MM.1S (cell line): ENCODE results near the gene TLK1.

ENCODE experiments used
- DNase-seq: peaks from one replicate; pipeline ENCODE4 v3.0.0-alpha.2; 2015
- H2AFZ ChIP-seq: fragments of 300-600 bp; sonication (generic); 2 replicates; pipeline ENCODE4 v1.6.0; 2016; ENCODE audit warnings: antibody characterized with exemption, low read length
- H3F3A ChIP-seq: fragments of 300-600 bp; sonication (generic); 2 replicates; pipeline ENCODE4 v1.6.1; 2016; ENCODE audit warnings: mild to moderate bottlenecking, antibody characterized with exemption, low read length, moderate library complexity, mixed read lengths; ENCODE audit not compliant: insufficient read depth
- H3K27ac ChIP-seq: fragments of 300-600 bp; sonication (generic); 2 replicates; pipeline ENCODE4 v1.5.1; 2016; ENCODE audit warnings: mild to moderate bottlenecking, low read length
- H3K27me3 ChIP-seq: fragments of 300-600 bp; sonication (generic); replicated peaks from 2 replicates; pipeline ENCODE4 v1.6.0; 2016; ENCODE audit warnings: low read length; ENCODE audit not compliant: insufficient read depth
- H3K36me3 ChIP-seq: fragments of 300-600 bp; sonication (generic); replicated peaks from 2 replicates; pipeline ENCODE4 v1.6.1; 2016; ENCODE audit warnings: mild to moderate bottlenecking, low read length, mixed read lengths; ENCODE audit not compliant: insufficient read depth
- H3K4me1 ChIP-seq: fragments of 300-600 bp; sonication (generic); 2 replicates; pipeline ENCODE4 v1.6.1; 2016; ENCODE audit warnings: low read length, mixed read lengths
- H3K4me2 ChIP-seq: fragments of 300-600 bp; sonication (generic); 2 replicates; pipeline ENCODE4 v1.6.0; 2016; ENCODE audit warnings: low read depth, low read length
- H3K4me3 ChIP-seq: fragments of 300-600 bp; sonication (generic); 2 replicates; pipeline ENCODE4 v1.5.1; 2016; ENCODE audit warnings: low read length, mixed read lengths
- H3K79me2 ChIP-seq: fragments of 300-600 bp; sonication (generic); 2 replicates; pipeline ENCODE4 v1.6.1; 2016; ENCODE audit warnings: mixed run types, low read length, mixed read lengths
- H3K9ac ChIP-seq: fragments of 300-600 bp; sonication (generic); 2 replicates; pipeline ENCODE4 v1.6.1; 2016; ENCODE audit warnings: low read length, mixed read lengths
- H3K9me2 ChIP-seq: fragments of 300-600 bp; sonication (generic); replicated peaks from 2 replicates; pipeline ENCODE4 v1.6.1; 2016; ENCODE audit warnings: mild to moderate bottlenecking, low read length, mixed read lengths; ENCODE audit not compliant: insufficient read depth
- H3K9me3 ChIP-seq: fragments of 300-600 bp; sonication (generic); replicated peaks from 2 replicates; pipeline ENCODE4 v1.6.1; 2016; ENCODE audit warnings: mild to moderate bottlenecking, low read length, mixed read lengths; ENCODE audit not compliant: insufficient read depth
- H4K20me1 ChIP-seq: fragments of 300-600 bp; sonication (generic); 2 replicates; pipeline ENCODE4 v1.6.1; 2016; ENCODE audit warnings: mild to moderate bottlenecking, low read length, moderate library complexity, mixed read lengths; ENCODE audit not compliant: insufficient read depth
- EZH2 ChIP-seq: fragments of 300-600 bp; sonication (generic); optimal IDR thresholded peaks from 2 replicates; pipeline ENCODE3; 2017; ENCODE audit warnings: low read depth, mild to moderate bottlenecking, antibody characterized with exemption, low read length, mixed read lengths
- EZH2phosphoT487 ChIP-seq: fragments of 300-600 bp; sonication (generic); IDR thresholded peaks from 2 replicates; pipeline ENCODE4 v1.6.1; 2018; ENCODE audit warnings: antibody characterized with exemption, low read length
- TF ChIP-seq, protein P1 (sequence below): fragments of 300-600 bp; sonication (generic); IDR thresholded peaks from 2 replicates; pipeline ENCODE4 v1.5.1; 2016; ENCODE audit warnings: antibody characterized with exemption, low read length, mixed read lengths

The TLK1 gene

DNA sequence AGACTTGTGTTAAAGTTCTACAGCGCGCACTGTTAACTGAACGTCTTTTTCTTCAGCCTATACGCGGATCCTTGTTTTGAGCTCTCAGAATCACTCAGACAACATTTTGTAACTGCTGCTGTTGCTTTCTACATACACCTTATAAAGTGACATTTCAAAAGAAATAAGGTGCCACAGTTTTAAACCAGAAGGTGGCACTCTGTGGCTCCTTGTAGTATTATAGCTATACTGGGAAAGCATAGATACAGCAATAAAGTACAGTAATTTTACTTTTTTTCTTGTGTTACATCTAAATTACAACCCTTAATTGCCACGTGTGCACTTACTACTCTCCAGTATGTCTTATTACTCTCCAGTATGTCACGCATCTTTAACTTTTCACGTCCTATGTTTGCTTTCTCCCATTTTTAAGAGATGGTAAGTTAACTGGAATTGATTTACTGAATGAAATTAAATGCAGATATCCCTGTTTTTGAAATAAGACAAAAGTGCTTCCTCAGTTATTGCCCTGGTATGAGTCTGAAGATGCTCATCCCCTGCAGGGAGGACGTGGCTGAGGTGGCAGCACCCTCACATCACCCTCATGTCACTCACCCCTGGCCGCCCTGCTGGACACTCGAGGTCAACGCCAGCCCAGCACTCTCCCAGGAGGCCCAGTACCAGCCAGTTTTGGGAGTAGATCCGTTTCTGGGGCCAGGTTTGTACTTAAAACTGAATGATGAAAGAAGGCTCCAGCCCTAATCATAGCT lies 193.9 kb downstream of the TLK1 start:
- Histone ChIP-seq H3K27ac (no peak overlapping the region), H3K9me3 (no peaks in the 10 kb centered on the region), H3K4me2 (no peak overlapping the region), H3K27me3 (no peaks in the 10 kb centered on the region), H3K9me2 (no peaks in the 10 kb centered on the region), H2AFZ (no peak overlapping the region), H3K4me1 (no peaks in the 10 kb centered on the region), H4K20me1 (no peaks in the 10 kb centered on the region), H3K79me2 (no peaks in the 10 kb centered on the region), H3K4me3 (no peak overlapping the region), H3K36me3 (peaks cover 24% of the 10 kb centered on the region), H3K9ac (no peak overlapping the region), H3F3A (no peaks in the 10 kb centered on the region)
- DNase-seq: no peak
- TF ChIP-seq EZH2phosphoT487 (no peak), EZH2 (no peak)
- TF ChIP-seq, protein P1, sequence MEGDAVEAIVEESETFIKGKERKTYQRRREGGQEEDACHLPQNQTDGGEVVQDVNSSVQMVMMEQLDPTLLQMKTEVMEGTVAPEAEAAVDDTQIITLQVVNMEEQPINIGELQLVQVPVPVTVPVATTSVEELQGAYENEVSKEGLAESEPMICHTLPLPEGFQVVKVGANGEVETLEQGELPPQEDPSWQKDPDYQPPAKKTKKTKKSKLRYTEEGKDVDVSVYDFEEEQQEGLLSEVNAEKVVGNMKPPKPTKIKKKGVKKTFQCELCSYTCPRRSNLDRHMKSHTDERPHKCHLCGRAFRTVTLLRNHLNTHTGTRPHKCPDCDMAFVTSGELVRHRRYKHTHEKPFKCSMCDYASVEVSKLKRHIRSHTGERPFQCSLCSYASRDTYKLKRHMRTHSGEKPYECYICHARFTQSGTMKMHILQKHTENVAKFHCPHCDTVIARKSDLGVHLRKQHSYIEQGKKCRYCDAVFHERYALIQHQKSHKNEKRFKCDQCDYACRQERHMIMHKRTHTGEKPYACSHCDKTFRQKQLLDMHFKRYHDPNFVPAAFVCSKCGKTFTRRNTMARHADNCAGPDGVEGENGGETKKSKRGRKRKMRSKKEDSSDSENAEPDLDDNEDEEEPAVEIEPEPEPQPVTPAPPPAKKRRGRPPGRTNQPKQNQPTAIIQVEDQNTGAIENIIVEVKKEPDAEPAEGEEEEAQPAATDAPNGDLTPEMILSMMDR: 0 out of 2 replicates have a peak, but pooled peaks have one; percentile 12

DNA sequence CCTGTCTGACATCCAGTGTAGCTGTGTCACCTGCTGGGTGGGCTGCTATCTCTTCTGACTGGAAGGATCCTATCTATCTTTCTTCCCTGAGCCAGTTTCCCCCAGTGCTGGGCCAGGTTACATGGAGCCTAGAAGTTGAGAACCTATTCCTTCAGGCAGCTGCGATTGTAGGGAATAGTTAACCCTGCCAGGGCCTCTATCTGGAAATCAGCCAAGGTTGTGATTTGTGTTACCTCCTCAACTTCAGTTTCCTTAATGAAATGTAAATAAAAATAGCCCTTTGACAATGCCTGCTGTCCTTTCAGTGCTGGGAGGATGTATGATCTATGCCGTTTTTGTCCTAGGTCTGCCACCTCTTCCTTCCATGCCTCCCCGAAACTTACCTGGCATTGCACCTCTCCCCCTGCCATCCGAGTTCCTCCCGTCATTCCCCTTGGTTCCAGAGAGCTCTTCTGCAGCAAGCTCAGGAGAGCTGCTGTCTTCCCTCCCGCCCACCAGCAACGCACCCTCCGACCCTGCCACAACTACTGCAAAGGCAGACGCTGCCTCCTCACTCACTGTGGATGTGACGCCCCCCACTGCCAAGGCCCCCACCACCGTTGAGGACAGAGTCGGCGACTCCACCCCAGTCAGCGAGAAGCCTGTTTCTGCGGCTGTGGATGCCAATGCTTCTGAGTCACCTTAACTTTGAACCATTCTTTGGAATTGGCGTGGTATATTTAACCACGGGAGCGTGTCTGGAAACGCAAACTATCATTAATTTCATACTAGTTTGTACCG lies 195.1 kb downstream of the TLK1 start:
- Histone ChIP-seq H3K4me3 (no peak overlapping the region), H3K4me2 (no peak overlapping the region), H3K27ac (no peak overlapping the region), H3K4me1 (no peaks in the 10 kb centered on the region), H3K36me3 (peaks cover 28% of the 10 kb centered on the region), H3K79me2 (no peaks in the 10 kb centered on the region), H2AFZ (no peak overlapping the region), H3F3A (no peaks in the 10 kb centered on the region), H3K9ac (no peak overlapping the region), H3K27me3 (no peaks in the 10 kb centered on the region), H3K9me3 (no peaks in the 10 kb centered on the region), H4K20me1 (no peaks in the 10 kb centered on the region), H3K9me2 (no peaks in the 10 kb centered on the region)
- TF ChIP-seq, protein P1: no peak
- no peak for TF ChIP-seq EZH2phosphoT487
- TF ChIP-seq EZH2: no peak
- DNase-seq: no peak

DNA sequence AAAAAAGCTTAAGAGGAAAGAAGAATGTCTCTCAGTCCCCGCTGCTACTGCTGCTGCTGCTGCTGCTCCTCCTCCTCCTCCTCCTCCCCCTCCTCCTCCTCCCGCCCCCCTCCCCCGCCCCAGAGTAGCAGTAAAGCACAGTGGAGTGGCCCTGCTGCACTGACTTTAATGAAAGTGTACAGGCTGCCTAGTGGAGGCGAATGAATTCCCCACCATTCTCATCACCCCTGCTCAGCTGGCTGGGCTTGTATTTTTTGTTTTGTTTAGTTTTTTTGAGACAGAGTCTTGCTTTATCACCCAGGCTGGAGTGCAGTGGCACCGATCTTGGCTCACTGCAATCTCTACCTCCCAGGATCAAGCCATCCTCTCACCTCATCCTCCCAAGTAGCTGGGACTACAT lies 197.3 kb downstream of the TLK1 start:
- Histone ChIP-seq H3K27ac (no peak overlapping the region), H3K4me3 (no peak overlapping the region), H3K4me1 (no peaks in the 10 kb centered on the region), H3K36me3 (peaks cover 31% of the 10 kb centered on the region), H3K9me3 (no peaks in the 10 kb centered on the region), H2AFZ (no peak overlapping the region), H3K9me2 (no peaks in the 10 kb centered on the region), H4K20me1 (no peaks in the 10 kb centered on the region), H3K4me2 (no peak overlapping the region), H3K27me3 (no peaks in the 10 kb centered on the region), H3K79me2 (no peaks in the 10 kb centered on the region), H3K9ac (no peak overlapping the region), H3F3A (no peaks in the 10 kb centered on the region)
- no peak for DNase-seq
- TF ChIP-seq EZH2phosphoT487: no peak
- TF ChIP-seq, protein P1: no peak
- TF ChIP-seq EZH2: no peak
